HG02973 (cell line): ENCODE results near the gene WIPF2.
"Not testable (repeated sequence)": the region's sequence is repeated elsewhere in the genome, so short reads cannot be mapped to it uniquely, and the experiment has no call there.

Experiments
- ATAC-seq: cut with Tn5 transposase; IDR thresholded peaks from one replicate; pipeline ENCODE4 v1.9.1; 2021; ENCODE audit warnings: moderate library complexity; ENCODE audit not compliant: unreplicated experiment

Gene WIPF2

DNA sequence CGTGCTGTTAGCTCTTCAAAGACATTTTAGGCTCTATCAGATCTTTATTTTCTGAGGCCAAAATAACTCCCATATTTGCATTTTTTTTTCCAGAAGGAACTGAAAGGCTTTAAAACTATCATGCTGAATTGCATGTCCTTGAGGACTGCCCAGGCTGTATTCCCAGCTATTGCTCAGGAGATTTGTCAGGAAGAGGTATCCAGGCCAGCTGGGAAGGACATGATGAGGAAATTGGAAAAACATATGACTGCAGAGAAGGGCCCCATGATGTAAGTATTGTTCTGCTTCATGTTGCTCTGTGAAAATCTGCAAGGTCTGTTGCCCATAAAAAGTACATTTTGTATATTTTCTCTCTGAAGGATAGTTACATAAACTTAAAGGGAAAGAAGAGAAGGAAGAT, 74.3 kb downstream of the WIPF2 start:
- no peak for ATAC-seq

DNA sequence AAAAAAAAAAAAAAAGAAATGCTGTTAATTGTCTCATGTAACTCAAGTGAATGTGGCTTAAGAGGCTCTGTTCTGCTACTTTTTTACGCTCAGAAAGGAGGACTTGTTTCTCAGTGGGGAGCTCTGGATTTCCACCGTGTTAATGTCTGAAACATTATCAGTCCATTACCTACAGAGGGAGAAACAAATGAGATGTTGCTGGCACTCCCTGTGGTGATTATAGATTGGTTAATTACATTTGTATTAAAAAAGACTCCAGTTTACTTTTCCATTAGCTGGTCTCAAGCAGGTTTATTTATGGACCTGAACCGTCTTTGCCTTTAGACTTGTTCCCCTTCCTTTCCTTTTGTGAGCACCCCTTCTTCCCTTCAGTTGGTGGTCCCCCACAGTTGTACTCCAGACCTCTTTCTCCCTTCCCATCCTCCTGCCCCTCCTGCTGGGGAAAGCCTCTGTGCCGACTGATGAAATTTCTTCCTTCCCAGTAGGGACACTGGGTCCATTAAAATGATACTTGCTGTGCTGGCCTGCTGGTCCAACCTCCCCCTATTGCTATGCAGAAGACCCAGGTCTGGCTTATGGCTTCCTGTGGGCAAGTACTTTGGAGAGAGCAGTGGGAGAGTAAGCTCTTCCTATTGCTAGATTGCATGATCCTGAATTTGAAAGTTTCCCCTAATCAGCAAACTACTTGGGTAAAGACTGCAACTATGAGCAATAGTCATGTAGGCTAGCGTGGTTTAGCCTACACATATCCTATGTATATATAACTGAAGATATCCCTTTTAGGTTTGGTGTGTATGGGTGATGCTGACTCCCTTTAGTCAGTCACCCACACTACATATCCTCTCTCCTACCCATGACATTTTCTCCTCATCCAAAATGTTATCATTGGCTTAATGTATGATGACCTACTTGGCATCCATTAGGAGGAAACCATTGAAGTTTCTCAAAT, 76.7 kb downstream of the WIPF2 start:
- no peak for ATAC-seq

DNA sequence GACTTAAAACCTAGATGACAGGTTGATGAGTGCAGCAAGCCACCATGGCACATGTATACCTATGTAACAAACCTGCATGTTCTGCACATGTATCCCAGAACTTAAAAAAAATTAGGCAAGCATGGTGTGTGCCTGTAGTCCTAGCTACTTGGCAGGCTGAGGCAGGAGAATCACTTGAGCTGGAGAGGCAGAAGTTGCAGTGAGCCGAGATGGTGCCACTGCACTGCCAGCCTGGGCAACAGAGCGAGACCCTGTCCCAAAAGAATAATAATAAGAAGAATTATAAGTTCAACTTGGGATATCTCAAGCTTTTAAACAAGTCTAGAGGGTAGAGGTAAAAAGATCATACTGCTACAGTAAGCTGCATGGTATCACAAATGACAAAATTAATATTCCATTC, 78.4 kb downstream of the WIPF2 start:
- no peak for ATAC-seq

DNA sequence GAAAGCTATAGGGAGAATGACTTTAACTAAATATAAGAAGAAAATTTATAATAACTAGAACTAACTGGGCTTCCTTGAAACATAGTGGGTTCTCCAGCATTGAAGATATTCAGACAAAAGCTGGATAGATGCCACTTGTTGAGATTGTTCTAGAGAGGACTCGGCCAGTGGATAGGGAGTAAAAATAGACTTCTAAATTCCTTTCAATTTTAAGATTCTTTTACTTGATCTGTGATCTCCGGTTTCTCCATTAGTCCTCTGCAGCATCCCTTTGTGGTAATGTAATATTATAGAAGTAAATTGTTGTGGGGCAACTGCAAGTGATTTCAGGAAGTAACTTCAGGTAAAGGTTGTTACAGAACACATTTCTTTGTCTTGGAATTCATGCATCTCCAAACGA, 79.6 kb downstream of the WIPF2 start:
- no peak for ATAC-seq

DNA sequence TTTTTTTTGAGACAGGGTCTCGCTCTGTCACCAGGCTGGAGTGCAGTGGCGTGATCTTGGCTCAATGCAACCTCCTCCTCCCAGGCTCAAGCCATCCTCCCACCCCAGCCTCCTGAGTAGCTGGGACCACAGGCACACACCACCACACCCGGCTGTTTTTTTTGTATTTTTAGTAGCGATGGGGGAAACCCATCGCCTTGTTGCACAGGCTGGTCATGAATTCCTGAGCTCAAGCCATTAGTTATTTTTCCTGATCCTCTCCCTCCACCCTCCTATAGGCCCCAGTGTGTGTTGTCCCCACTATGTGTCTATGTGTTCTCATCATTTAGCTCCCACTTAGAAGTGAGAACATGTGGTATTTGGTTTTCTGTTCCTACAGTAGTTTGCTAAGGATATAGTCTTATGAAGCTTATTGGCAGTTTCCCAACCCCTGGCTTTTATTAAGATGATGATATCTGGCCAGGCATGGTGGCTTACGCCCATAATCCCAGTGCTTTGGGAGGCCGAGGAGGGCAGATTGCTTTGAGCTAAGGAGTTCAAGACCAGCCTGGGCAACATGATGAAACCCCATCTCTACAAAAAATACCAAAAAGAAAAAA, 80.2 kb downstream of the WIPF2 start:
- not testable (repeated sequence) for ATAC-seq

GRCh38 chr17:40301315-40301714, 82.2 kb downstream of the WIPF2 start:
- no peak for ATAC-seq

DNA sequence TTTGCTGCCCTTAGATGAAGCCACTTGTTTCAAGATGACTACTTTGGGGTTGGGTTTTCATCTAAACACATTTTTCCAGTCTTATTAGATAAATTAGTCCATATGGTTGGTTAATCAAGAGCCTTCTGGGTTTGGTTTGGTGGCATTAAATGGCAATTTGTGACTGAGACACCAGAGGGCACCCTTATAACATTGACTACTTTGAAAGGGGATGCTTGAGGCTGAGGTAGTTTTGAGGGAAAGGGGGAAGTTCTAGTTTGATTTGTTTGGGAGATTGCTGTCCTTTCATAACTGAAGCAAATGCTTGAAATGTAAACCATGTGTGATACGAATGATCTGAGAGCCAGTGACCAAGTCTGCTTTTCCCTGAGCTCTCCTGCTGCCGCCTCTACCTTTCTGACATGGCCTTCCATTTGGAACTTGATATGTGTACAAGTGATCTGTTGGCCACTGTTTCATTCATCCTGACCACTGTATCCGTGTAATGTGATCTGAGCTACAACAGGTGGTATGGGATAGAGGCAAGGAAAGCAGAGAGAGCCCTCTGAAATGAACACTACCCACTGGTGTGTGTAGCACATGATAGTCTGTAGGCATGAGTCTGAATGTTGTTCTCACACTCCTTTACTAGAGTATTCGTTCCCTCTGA, 84.0 kb downstream of the WIPF2 start:
- no peak for ATAC-seq

DNA sequence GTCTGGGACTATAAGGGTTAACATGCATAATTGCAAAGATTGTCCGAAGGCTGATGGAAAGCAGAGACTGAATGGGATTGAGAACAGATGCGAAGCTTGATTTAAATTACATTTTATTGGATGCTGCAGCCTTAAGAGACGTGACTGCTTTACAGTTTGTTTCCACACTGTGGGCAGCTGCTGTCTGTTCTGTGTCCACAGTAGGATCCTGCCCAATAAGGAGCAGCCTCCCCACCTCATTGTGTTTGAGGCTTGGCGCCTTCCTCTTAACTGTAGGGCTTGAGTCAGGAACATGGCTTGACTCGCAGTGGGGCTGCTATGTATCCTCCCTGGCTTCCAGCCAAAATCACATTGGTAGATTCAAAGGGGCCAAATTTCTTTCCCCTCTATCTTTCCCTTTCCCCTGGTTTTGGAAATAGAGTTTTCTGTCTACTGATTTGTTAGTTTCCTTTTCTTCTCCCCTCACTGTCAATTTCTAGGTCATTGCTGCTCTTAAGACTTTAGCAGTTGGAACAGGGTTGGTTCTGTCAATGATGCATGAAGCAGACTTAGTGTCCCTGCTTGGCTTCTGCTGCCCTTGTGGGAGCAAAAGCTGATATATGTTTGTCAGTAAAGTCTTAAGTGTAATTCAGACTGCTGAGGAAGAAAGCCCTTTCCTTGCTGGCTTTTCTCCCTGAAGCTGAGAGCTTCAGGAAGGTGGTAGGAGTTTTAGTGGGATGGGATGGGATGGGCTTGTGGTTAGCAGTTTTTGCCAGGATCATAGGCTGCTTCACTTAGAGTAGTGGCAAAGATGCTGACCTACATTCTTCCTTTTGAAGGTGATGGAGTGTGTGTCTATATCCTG, 84.8 kb downstream of the WIPF2 start:
- ATAC-seq, result no peak

DNA sequence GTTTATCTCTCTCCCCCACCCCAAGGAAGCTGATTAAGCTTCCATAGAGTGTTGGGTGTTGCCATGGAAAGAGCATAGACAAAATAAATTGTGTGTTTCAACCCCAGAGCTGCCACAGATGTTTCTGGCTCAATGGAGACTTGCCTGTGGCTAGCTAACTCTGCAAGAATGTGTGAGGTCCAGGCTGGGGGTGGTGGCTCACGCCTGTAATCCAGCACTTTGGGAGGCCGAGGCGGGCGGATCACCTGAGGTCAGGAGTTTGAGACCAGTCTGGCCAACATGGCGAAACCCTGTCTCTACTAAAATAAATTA, 85.4 kb downstream of the WIPF2 start:
- not testable (repeated sequence) for ATAC-seq

- not testable (repeated sequence) for ATAC-seq
Observed at GRCh38 chr17:40304866-40305265, 85.8 kb downstream of the WIPF2 start.

DNA sequence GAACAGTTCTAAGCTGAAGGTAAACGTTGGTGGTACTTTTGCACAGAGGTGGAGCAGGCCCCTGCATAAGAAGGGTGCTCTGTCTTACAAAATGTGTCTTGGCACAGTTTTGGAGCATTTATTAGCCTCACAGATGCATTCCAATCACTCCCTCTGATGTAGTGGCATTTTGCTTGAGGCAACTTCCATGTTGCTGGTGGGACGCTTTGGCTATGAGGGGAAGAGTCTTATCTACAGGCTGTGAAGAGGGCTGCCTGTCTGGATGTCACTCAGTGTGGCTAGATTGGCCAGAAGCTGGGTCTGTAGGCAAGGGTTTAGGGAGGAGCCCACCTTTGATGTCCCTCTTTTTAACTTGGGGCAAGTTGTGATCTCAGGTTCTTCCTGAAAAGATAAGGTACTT, 87.3 kb downstream of the WIPF2 start:
- no peak for ATAC-seq

GRCh38 chr17:40307001-40307730, 88.1 kb downstream of the WIPF2 start:
- ATAC-seq, result no peak

DNA sequence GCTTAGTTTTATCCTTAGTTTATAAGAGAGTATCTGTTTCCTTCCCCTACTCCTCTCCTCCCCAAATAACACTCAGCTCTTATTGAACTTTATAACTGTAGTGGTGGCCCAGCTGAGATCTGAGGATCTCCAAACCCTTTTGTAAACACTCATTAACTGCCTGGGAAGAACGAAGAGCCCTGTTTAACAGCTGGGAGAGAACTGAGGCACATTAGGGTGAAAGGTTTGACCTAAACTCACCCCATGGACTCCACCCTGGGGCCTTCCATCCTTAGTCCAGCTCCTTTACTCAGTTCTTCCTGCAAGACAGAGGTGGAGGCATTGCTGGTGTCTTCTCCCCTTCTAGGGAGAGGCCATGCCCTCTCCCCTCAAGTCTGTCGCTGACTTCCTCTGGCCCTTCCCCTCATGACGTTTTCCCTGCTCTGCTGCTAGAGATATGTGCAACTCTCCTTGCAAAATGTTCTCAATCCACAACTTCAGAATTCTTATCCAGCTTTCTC, 88.7 kb downstream of the WIPF2 start:
- ATAC-seq, result no peak

GRCh38 chr17:40309031-40309948, 90.2 kb downstream of the WIPF2 start, which contains the start of gene RARA:
Gene RARA (plus strand): TSS chr17:40309180. CDS start chr17:40331219, 22,039 bp downstream.
- ATAC-seq, result no peak

GRCh38 chr17:40309949-40310510, 90.9 kb downstream of the WIPF2 start:
- ATAC-seq, result no peak

DNA sequence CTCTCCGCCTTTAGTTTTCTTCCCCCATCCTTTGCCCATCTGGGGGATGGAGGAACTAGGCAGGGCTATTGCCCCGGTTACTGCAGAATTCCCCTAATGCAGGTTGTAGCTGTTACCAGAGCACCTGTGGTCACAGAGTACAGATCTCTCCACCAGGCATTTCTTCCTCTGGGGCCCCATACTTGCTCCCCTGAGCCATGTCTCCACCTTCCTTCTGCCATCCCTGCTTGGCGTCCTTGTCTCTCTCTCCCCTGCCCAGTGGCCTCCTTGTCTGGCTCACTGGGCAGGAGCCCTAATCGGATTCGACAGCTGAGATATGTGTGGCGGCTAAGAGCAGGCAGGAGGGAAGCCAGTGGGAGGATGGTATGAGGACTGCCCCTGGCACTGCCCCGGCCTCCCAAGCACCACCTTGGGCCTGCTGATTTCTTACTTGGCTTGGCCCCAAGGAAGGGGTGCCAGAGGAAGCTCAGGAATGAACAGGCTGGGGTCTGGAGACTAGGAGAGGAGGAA, 91.8 kb downstream of the WIPF2 start:
- no peak for ATAC-seq

- no peak for ATAC-seq
Observed at GRCh38 chr17:40311575-40311974, 92.5 kb downstream of the WIPF2 start.

- ATAC-seq, result no peak
Observed at GRCh38 chr17:40312131-40312731, 93.1 kb downstream of the WIPF2 start.
